Measurements from ENCODE around the gene SLBP. TPM values are rescaled to one million over a fixed set of nuclear protein-coding genes. Genes with fewer than 3 reads are reported as not detected.

Gene SLBP
- total RNA-seq, 1 experiment from 2014 or later = 73.4 TPM

- in situ Hi-C loops (cut with HindIII; ENCODE audit: low pct_unique_long_range_greater_than_20kb, low sequenced_read_pairs) = no loop called here
- H3K9me3 ChIP-seq (ENCODE audit: control insufficient read depth, insufficient read depth, low read depth, low read length) = no peaks in the 10 kb centered on the region
- ATAC-seq = no peak
- H3K27ac ChIP-seq (ENCODE audit: low read length) = no peak overlapping the region
- no peaks in the 10 kb centered on the region for H3K36me3 ChIP-seq (ENCODE audit: control insufficient read depth, insufficient read depth, low read length)
- BruUV-seq (replicated peaks) = no TSS peak
- TF ChIP-seq, protein P1, sequence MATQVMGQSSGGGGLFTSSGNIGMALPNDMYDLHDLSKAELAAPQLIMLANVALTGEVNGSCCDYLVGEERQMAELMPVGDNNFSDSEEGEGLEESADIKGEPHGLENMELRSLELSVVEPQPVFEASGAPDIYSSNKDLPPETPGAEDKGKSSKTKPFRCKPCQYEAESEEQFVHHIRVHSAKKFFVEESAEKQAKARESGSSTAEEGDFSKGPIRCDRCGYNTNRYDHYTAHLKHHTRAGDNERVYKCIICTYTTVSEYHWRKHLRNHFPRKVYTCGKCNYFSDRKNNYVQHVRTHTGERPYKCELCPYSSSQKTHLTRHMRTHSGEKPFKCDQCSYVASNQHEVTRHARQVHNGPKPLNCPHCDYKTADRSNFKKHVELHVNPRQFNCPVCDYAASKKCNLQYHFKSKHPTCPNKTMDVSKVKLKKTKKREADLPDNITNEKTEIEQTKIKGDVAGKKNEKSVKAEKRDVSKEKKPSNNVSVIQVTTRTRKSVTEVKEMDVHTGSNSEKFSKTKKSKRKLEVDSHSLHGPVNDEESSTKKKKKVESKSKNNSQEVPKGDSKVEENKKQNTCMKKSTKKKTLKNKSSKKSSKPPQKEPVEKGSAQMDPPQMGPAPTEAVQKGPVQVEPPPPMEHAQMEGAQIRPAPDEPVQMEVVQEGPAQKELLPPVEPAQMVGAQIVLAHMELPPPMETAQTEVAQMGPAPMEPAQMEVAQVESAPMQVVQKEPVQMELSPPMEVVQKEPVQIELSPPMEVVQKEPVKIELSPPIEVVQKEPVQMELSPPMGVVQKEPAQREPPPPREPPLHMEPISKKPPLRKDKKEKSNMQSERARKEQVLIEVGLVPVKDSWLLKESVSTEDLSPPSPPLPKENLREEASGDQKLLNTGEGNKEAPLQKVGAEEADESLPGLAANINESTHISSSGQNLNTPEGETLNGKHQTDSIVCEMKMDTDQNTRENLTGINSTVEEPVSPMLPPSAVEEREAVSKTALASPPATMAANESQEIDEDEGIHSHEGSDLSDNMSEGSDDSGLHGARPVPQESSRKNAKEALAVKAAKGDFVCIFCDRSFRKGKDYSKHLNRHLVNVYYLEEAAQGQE (IDR thresholded peaks at IDR 0.05; ENCODE audit: insufficient read depth in 1 of 2, low read depth in 2 of 2, low read length in 1 of 2) = no peak
- TF ChIP-seq POLR2AphosphoS5 (IDR thresholded peaks at IDR 0.05; ENCODE audit: low read depth, low read length) (no peak), TCF7L2 (IDR thresholded peaks at IDR 0.05; ENCODE audit: low read depth, low read length) (no peak), SIN3A (IDR thresholded peaks at IDR 0.05; ENCODE audit: borderline replicate concordance, insufficient read depth, low read depth, low read length) (no peak)
- TF ChIP-seq, protein P2, sequence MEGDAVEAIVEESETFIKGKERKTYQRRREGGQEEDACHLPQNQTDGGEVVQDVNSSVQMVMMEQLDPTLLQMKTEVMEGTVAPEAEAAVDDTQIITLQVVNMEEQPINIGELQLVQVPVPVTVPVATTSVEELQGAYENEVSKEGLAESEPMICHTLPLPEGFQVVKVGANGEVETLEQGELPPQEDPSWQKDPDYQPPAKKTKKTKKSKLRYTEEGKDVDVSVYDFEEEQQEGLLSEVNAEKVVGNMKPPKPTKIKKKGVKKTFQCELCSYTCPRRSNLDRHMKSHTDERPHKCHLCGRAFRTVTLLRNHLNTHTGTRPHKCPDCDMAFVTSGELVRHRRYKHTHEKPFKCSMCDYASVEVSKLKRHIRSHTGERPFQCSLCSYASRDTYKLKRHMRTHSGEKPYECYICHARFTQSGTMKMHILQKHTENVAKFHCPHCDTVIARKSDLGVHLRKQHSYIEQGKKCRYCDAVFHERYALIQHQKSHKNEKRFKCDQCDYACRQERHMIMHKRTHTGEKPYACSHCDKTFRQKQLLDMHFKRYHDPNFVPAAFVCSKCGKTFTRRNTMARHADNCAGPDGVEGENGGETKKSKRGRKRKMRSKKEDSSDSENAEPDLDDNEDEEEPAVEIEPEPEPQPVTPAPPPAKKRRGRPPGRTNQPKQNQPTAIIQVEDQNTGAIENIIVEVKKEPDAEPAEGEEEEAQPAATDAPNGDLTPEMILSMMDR (IDR thresholded peaks at IDR 0.05) = no peak
- CTCF ChIA-PET = interaction anchor here (0.8 to 1.4 kb wide), 2 partner anchors 16 to 59 kb away, joined by 3 to 4 read pairs; no protein-coding TSS in a partner anchor
- intact Hi-C loops (cut with micrococcal nuclease; ENCODE audit: unreplicated experiment) = no loop called here
- DNase-seq (ENCODE audit: low read depth, low spot score) = no peak
- POLR2A ChIA-PET = no interaction called here
- H3K4me1 ChIP-seq (ENCODE audit: control insufficient read depth, insufficient read depth, low read length) = no peaks in the 10 kb centered on the region; the same call in 1 of the 2 replicates
- no peak overlapping the region for H3K4me3 ChIP-seq (ENCODE audit: low read depth in 2 of 2, low read length in 2 of 2)
- H3K27me3 ChIP-seq (ENCODE audit: control insufficient read depth, insufficient read depth, low read length) = no peaks in the 10 kb centered on the region
These were observed 39.8 kb upstream of the SLBP start for GRCh38 chr4:1751919-1752283.

GRCh38 chr4:1751155-1751918 is 39.2 kb upstream of the SLBP start:
- ChIA-PET CTCF (interaction anchor here (0.8 to 1.4 kb wide), 2 partner anchors 17 to 59 kb away, joined by 3 to 4 read pairs; no protein-coding TSS in a partner anchor), POLR2A (no interaction called here)
- ATAC-seq (no peak), DNase-seq (ENCODE audit: low read depth, low spot score) (no peak)
- intact Hi-C loops (cut with micrococcal nuclease; ENCODE audit: unreplicated experiment) (no loop called here), in situ Hi-C loops (cut with HindIII; ENCODE audit: low pct_unique_long_range_greater_than_20kb, low sequenced_read_pairs) (no loop called here)
- Histone ChIP-seq H3K4me1 (ENCODE audit: control insufficient read depth, insufficient read depth, low read length) (peaks cover 3% of the 10 kb centered on the region; the same call in 1 of the 2 replicates), H3K27ac (ENCODE audit: low read length) (no peak overlapping the region), H3K27me3 (ENCODE audit: control insufficient read depth, insufficient read depth, low read length) (no peaks in the 10 kb centered on the region), H3K4me3 (ENCODE audit: low read depth in 2 of 2, low read length in 2 of 2) (no peak overlapping the region), H3K9me3 (ENCODE audit: control insufficient read depth, insufficient read depth, low read depth, low read length) (no peaks in the 10 kb centered on the region), H3K36me3 (ENCODE audit: control insufficient read depth, insufficient read depth, low read length) (no peaks in the 10 kb centered on the region)
- BruUV-seq (replicated peaks) = no TSS peak
- TF ChIP-seq, protein P1 (IDR thresholded peaks at IDR 0.05; ENCODE audit: insufficient read depth in 1 of 2, low read depth in 2 of 2, low read length in 1 of 2) = no peak
- no peak for TF ChIP-seq POLR2AphosphoS5 (IDR thresholded peaks at IDR 0.05; ENCODE audit: low read depth, low read length)
- TF ChIP-seq TCF7L2 (IDR thresholded peaks at IDR 0.05; ENCODE audit: low read depth, low read length) = no peak
- TF ChIP-seq SIN3A (IDR thresholded peaks at IDR 0.05; ENCODE audit: borderline replicate concordance, insufficient read depth, low read depth, low read length) = no peak
- TF ChIP-seq, protein P2 (IDR thresholded peaks at IDR 0.05) = no peak
